GM12878 (cell line): ENCODE data around the gene WDFY4. TPM values are rescaled to one million over a fixed set of nuclear protein-coding genes. Genes with fewer than 3 reads are reported as not detected.

Source experiments
- ATAC-seq: fragments of 200-7000 bp; cut with Tn5 transposase; 3 replicates; pipeline ENCODE4 v1.9.1; 2020; ENCODE audit warnings: mild to moderate bottlenecking, moderate library complexity
- BruUV-seq: library from RNA; stranded (reverse); fragments of 400-500 nt; replicated peaks from 2 replicates; lab custom pipeline; 2021; lab: Mats Ljungman, UMichigan
- CTCF ChIA-PET: fragments of 300-600 bp; sonication (Branson Sonifier 250); formaldehyde crosslinking; extraction: SDS; loops from one replicate; lab custom pipeline; 2021; ENCODE audit warnings: inconsistent platforms; lab: Yijun Ruan, JAX
- POLR2A ChIA-PET: fragments of 350-600 bp; formaldehyde crosslinking; extraction: SDS; loops from one replicate; lab custom pipeline; 2021; ENCODE audit warnings: inconsistent platforms; lab: Charles Lee
- RAD21 ChIA-PET: fragments of 300-600 bp; sonication (Branson Sonifier 250); formaldehyde crosslinking; loops from one replicate; lab custom pipeline; 2023; ENCODE audit warnings: antibody characterized with exemption; ENCODE audit not compliant: unreplicated experiment; lab: Charles Lee
- SMC1A ChIA-PET: fragments of 300-600 bp; sonication (Branson Sonifier 250); formaldehyde crosslinking; loops from one replicate; lab custom pipeline; 2023; ENCODE audit not compliant: unreplicated experiment, uncharacterized antibody; lab: Charles Lee
- DNase-seq: peaks from one replicate; pipeline ENCODE4 v3.0.0-alpha.2; 2011; ENCODE audit warnings: low read depth, low spot score
- FAIRE-seq: peaks from 3 replicates; lab custom pipeline; 2011; peaks lifted over from hg19 to GRCh38; lab: Jason Lieb, UNC
- H2AFZ ChIP-seq: 2 replicates; pipeline ENCODE4 v1.6.0; 2011; ENCODE audit warnings: low read depth, low read length, control low read depth; ENCODE audit not compliant: control insufficient read depth
- H3K27ac ChIP-seq: 2 replicates; pipeline ENCODE4 v1.5.1; 2011; ENCODE audit warnings: control low read depth; ENCODE audit not compliant: control insufficient read depth, insufficient read depth
- H3K27me3 ChIP-seq, 2 experiments: replicated peaks in 1 of 2; 2 replicates each; pipeline versions ENCODE4 v1.6.0 to v1.6.1; 2011; ENCODE audit warnings: low read length in 1 of 2; ENCODE audit not compliant: control insufficient read depth in 2 of 2, insufficient read depth in 2 of 2
- H3K36me3 ChIP-seq, 2 experiments: 2 replicates each; pipeline ENCODE4 v1.5.1; 2011; ENCODE audit warnings: low read length in 1 of 2; ENCODE audit not compliant: control insufficient read depth in 2 of 2, insufficient read depth in 2 of 2
- H3K4me1 ChIP-seq: 2 replicates; pipeline ENCODE4 v1.6.1; 2011; ENCODE audit warnings: mild to moderate bottlenecking, low read length, moderate library complexity, mixed read lengths; ENCODE audit not compliant: control insufficient read depth, insufficient read depth
- H3K4me2 ChIP-seq: 2 replicates; pipeline ENCODE4 v1.6.0; 2011; ENCODE audit warnings: control low read depth; ENCODE audit not compliant: control insufficient read depth, insufficient read depth
- H3K4me3 ChIP-seq: fragments of 200-600 bp; sonication (generic); 2 replicates; pipeline ENCODE4 v1.5.1; 2016
- H3K79me2 ChIP-seq: 2 replicates; pipeline ENCODE4 v1.6.0; 2011; ENCODE audit warnings: low read length; ENCODE audit not compliant: control insufficient read depth, insufficient read depth
- H3K9ac ChIP-seq: 2 replicates; pipeline ENCODE4 v1.8.0; 2011; ENCODE audit warnings: low read length, control low read depth, mixed read lengths; ENCODE audit not compliant: control insufficient read depth, insufficient read depth
- H3K9me3 ChIP-seq: replicated peaks from 3 replicates; pipeline ENCODE4 v1.5.1; 2011; ENCODE audit warnings: mild to moderate bottlenecking, low read length; ENCODE audit not compliant: control insufficient read depth, insufficient read depth
- H4K20me1 ChIP-seq: 2 replicates; pipeline ENCODE4 v1.6.0; 2011; ENCODE audit not compliant: control insufficient read depth, insufficient read depth
- CEBPZ ChIP-seq: fragments of 150-350 bp; IDR thresholded peaks from 2 replicates; pipeline ENCODE4 v1.6.1; 2016; ENCODE audit warnings: low read depth, low read length
- CHD1 ChIP-seq: IDR thresholded peaks from 2 replicates; pipeline ENCODE4 v1.6.1; 2012; ENCODE audit warnings: low read depth, low read length, improper control_type of control experiment
- EGR1 ChIP-seq, 2 experiments: IDR thresholded peaks; 1 replicate in 1 of 2; 2 replicates in 1 of 2; pipeline ENCODE4 v1.6.1; 2011 to 2012; ENCODE audit warnings: low read depth in 2 of 2, low read length in 2 of 2, borderline replicate concordance in 1 of 2, mild to moderate bottlenecking in 1 of 2, moderate library complexity in 1 of 2
- NR2C2 ChIP-seq: IDR thresholded peaks from 2 replicates; pipeline ENCODE4 v1.6.1; 2011; ENCODE audit warnings: borderline replicate concordance, low read depth; ENCODE audit not compliant: control insufficient read depth, insufficient read length
- SKIL ChIP-seq: fragments of 450-650 bp; IDR thresholded peaks from 2 replicates; pipeline ENCODE4 v1.6.1; 2017; ENCODE audit warnings: mild to moderate bottlenecking, low read depth, inconsistent platforms; ENCODE audit not compliant: poor library complexity, severe bottlenecking
- SRF ChIP-seq, 2 experiments: IDR thresholded peaks; 2 replicates each; pipeline ENCODE4 v1.6.1; 2011; ENCODE audit warnings: low read depth in 2 of 2, low read length in 2 of 2, mild to moderate bottlenecking in 1 of 2, moderate library complexity in 1 of 2
- TCF7 ChIP-seq: IDR thresholded peaks from 2 replicates; pipeline ENCODE4 v1.6.1; 2014; ENCODE audit warnings: antibody characterized with exemption, borderline replicate concordance
- ZBED1 ChIP-seq: IDR thresholded peaks from 2 replicates; pipeline ENCODE4 v1.6.1; 2016; ENCODE audit warnings: borderline replicate concordance
- ZSCAN29 ChIP-seq: fragments of 450-650 bp; IDR thresholded peaks from 2 replicates; pipeline ENCODE4 v1.6.1; 2017; ENCODE audit warnings: mild to moderate bottlenecking, moderate library complexity
- WGBS: methylation state at CpG from one replicate; pipeline ENCODE4 v1.1.6; 2016; ENCODE audit warnings: low lambda C conversion rate; ENCODE audit not compliant: insufficient replicate concordance, insufficient coverage; ENCODE audit errors: missing lambda C conversion rate; 5-methylcytosine and 5-hydroxymethylcytosine counted together
- in situ Hi-C: fragments of 300-500 bp; cut with MboI; formaldehyde crosslinking; loops from 9 replicates; pipeline ENCODE4 v1.14.3; 2018; ENCODE audit warnings: mixed read lengths
- intact Hi-C: fragments of 100-400 bp; cut with micrococcal nuclease; formaldehyde crosslinking; loops from one replicate; pipeline ENCODE4 v1.14.2; 2022; ENCODE audit not compliant: unreplicated experiment
- polyA plus RNA-seq, 11 experiments: library from polyadenylated mRNA; depleted of rRNA in 4 of 11; unstranded in 6 of 11; stranded (reverse) in 5 of 11; fragments of >200 nt; fragmentation: Nextera tagmentation in 4 of 11; fragmentation: Illumina TruSeq in 1 of 11; extraction: Ambion mirVana in 4 of 11; extraction: Trizol in 1 of 11; gene quantifications; 1 replicate in 1 of 11; 2 replicates in 10 of 11; pipeline versions ENCODE4 v1.2.1 to v1.2.3, GENCODE V29; 2011 to 2016; ENCODE audit warnings: inconsistent platforms in 2 of 11, missing spikeins in 2 of 11, low read depth in 1 of 11
- total RNA-seq, 4 experiments: library from RNA; depleted of rRNA in 3 of 4; stranded (reverse); fragments of >200 nt in 3 of 4; fragmentation: Illumina TruSeq in 1 of 4; extraction: Trizol in 1 of 4; gene quantifications; 2 replicates each; pipeline versions ENCODE4 v1.2.1 to v1.2.3, GENCODE V29; 2013 to 2021
- TF ChIP-seq, protein P1 (sequence below): IDR thresholded peaks from 2 replicates; pipeline ENCODE4 v1.6.1; 2011; ENCODE audit warnings: borderline replicate concordance, low read depth, mild to moderate bottlenecking, moderate library complexity, mixed read lengths, low read length; ENCODE audit not compliant: insufficient read depth; ENCODE audit errors: extremely low read length
- TF ChIP-seq, protein P2 (sequence below): fragments of 450-650 bp; IDR thresholded peaks from 2 replicates; pipeline ENCODE4 v1.6.1; 2017; ENCODE audit warnings: mild to moderate bottlenecking, moderate library complexity

The WDFY4 gene
- total and polyA plus RNA-seq, 10 of the 15 experiments (the other 5 are each of a cell fraction or from before 2014, with no cell fraction given) = 13.5 to 132 (median 47.3) TPM

DNA sequence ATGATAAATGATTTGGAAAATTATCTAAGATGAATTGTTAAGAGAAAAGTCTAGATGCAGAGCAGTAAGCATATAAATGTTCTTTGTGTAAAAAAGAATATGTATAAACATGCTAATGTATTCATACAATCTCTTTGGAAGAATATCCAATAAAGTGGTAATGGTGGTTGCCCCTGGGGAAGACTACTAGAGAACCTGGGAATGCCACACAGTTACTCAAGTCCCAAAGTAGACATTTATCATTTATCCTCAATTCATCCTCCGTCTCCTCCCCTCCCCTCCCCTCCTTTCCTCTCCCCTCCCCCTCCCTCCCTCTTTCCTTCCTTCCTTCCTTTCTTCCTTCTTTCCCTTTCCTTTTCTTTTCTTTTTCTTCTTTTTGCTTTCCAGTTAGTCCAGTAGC, 203.3 kb downstream of the WDFY4 start:
- 56% methylated on average over 1 of the region's 1 CpG for WGBS
- ChIA-PET CTCF (interaction anchor here (0.6 kb wide), 1 partner anchor 652 kb away, joined by 4 read pairs; no protein-coding TSS in a partner anchor), POLR2A (no interaction called here), RAD21 (no interaction called here), SMC1A (no interaction called here)
- H3K9me3 ChIP-seq = no peaks in the 10 kb centered on the region
- FAIRE-seq (no peak), DNase-seq (no peak), ATAC-seq (no peak)
- no TSS peak for BruUV-seq
- H2AFZ ChIP-seq = no peak overlapping the region
- intact Hi-C loops (no loop called here), in situ Hi-C loops (no loop called here)
- H4K20me1 ChIP-seq = no peaks in the 10 kb centered on the region
- no peak overlapping the region for H3K27ac ChIP-seq
- no peaks in the 10 kb centered on the region for H3K4me1 ChIP-seq
- no peaks in the 10 kb centered on the region for H3K79me2 ChIP-seq
- H3K4me2 ChIP-seq = no peak overlapping the region
- peaks cover 6 to 25% of the 10 kb centered on the region in 2 experiments; a peak in 3 of 4 replicates for H3K36me3 ChIP-seq
- H3K27me3 ChIP-seq = no peaks in the 10 kb centered on the region
- H3K9ac ChIP-seq = no peak overlapping the region
- H3K4me3 ChIP-seq = no peak overlapping the region
- TF ChIP-seq NR2C2 (no peak), SKIL (no peak), SRF (IDR thresholded peaks at IDR 0.05; ENCODE audit: low read depth in 2 of 2, low read length in 2 of 2) (no peak), TCF7 (no peak), CEBPZ (no peak), ZSCAN29 (no peak), EGR1 (IDR thresholded peaks at IDR 0.05; ENCODE audit: borderline replicate concordance in 1 of 2, low read depth in 2 of 2, low read length in 2 of 2) (no peak), ZBED1 (no peak), CHD1 (no peak)
- TF ChIP-seq, protein P1, sequence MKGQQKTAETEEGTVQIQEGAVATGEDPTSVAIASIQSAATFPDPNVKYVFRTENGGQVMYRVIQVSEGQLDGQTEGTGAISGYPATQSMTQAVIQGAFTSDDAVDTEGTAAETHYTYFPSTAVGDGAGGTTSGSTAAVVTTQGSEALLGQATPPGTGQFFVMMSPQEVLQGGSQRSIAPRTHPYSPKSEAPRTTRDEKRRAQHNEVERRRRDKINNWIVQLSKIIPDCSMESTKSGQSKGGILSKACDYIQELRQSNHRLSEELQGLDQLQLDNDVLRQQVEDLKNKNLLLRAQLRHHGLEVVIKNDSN = no peak
- TF ChIP-seq, protein P2, sequence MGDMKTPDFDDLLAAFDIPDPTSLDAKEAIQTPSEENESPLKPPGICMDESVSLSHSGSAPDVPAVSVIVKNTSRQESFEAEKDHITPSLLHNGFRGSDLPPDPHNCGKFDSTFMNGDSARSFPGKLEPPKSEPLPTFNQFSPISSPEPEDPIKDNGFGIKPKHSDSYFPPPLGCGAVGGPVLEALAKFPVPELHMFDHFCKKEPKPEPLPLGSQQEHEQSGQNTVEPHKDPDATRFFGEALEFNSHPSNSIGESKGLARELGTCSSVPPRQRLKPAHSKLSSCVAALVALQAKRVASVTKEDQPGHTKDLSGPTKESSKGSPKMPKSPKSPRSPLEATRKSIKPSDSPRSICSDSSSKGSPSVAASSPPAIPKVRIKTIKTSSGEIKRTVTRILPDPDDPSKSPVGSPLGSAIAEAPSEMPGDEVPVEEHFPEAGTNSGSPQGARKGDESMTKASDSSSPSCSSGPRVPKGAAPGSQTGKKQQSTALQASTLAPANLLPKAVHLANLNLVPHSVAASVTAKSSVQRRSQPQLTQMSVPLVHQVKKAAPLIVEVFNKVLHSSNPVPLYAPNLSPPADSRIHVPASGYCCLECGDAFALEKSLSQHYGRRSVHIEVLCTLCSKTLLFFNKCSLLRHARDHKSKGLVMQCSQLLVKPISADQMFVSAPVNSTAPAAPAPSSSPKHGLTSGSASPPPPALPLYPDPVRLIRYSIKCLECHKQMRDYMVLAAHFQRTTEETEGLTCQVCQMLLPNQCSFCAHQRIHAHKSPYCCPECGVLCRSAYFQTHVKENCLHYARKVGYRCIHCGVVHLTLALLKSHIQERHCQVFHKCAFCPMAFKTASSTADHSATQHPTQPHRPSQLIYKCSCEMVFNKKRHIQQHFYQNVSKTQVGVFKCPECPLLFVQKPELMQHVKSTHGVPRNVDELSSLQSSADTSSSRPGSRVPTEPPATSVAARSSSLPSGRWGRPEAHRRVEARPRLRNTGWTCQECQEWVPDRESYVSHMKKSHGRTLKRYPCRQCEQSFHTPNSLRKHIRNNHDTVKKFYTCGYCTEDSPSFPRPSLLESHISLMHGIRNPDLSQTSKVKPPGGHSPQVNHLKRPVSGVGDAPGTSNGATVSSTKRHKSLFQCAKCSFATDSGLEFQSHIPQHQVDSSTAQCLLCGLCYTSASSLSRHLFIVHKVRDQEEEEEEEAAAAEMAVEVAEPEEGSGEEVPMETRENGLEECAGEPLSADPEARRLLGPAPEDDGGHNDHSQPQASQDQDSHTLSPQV = no peak
